IMR-90 (cell line): Measurements from ENCODE around the gene RPL12. TPM values are rescaled to one million over a fixed set of nuclear protein-coding genes. Genes with fewer than 3 reads are reported as not detected.

ENCODE experiments used
- ATAC-seq: fragments of 200-7000 bp; cut with Tn5 transposase; 2 replicates; pipeline ENCODE4 v1.9.1; 2020; ENCODE audit warnings: low read depth, mild to moderate bottlenecking, moderate library complexity
- BruUV-seq: library from RNA; stranded (reverse); fragments of 400-500 nt; replicated peaks from 2 replicates; lab custom pipeline; 2021; lab: Mats Ljungman, UMichigan
- CTCF ChIA-PET: fragments of 300-600 bp; formaldehyde crosslinking; extraction: SDS; loops from one replicate; lab custom pipeline; 2021; ENCODE audit warnings: antibody characterized with exemption; lab: Yijun Ruan, JAX
- POLR2A ChIA-PET: fragments of 300-600 bp; sonication (Branson Sonifier 250); formaldehyde crosslinking; loops from one replicate; lab custom pipeline; 2022; ENCODE audit warnings: antibody characterized with exemption; ENCODE audit not compliant: unreplicated experiment; lab: Charles Lee
- DNase-seq: peaks from one replicate; pipeline ENCODE4 v3.0.0; 2013
- H2AFZ ChIP-seq: replicated peaks from 2 replicates; pipeline ENCODE3; 2013; ENCODE audit warnings: low read length, mild to moderate bottlenecking; ENCODE audit not compliant: poor library complexity
- H2AK5ac ChIP-seq: 2 replicates; pipeline ENCODE4 v1.6.1; 2013; ENCODE audit warnings: low read depth, low read length, inconsistent platforms
- H2AK9ac ChIP-seq: replicated peaks from 2 replicates; pipeline ENCODE3; 2013; ENCODE audit warnings: mild to moderate bottlenecking, low read depth, low read length, moderate library complexity; ENCODE audit not compliant: poor library complexity
- H2BK120ac ChIP-seq: 2 replicates; pipeline ENCODE4 v1.6.1; 2013; ENCODE audit warnings: low read depth, low read length, inconsistent platforms
- H2BK15ac ChIP-seq: 3 replicates; pipeline ENCODE4 v1.6.1; 2013; ENCODE audit warnings: low read depth, low read length, inconsistent platforms
- H2BK20ac ChIP-seq: 2 replicates; pipeline ENCODE4 v1.6.1; 2013; ENCODE audit warnings: low read depth, mild to moderate bottlenecking, inconsistent platforms, low read length, moderate library complexity
- H2BK5ac ChIP-seq: 2 replicates; pipeline ENCODE4 v1.6.1; 2013; ENCODE audit warnings: mild to moderate bottlenecking, low read depth, low read length, inconsistent platforms; ENCODE audit not compliant: poor library complexity, severe bottlenecking
- H3K14ac ChIP-seq: replicated peaks from 2 replicates; pipeline ENCODE4 v1.6.1; 2013; ENCODE audit warnings: low read depth, low read length, inconsistent platforms
- H3K18ac ChIP-seq: 2 replicates; pipeline ENCODE4 v1.6.1; 2013; ENCODE audit warnings: low read depth, low read length, control low read depth
- H3K23ac ChIP-seq: 2 replicates; pipeline ENCODE4 v1.6.1; 2013; ENCODE audit warnings: low read depth, low read length, inconsistent platforms
- H3K27ac ChIP-seq: 2 replicates; pipeline ENCODE4 v1.5.1; 2013; ENCODE audit warnings: mild to moderate bottlenecking, control low read depth, low read length; ENCODE audit not compliant: insufficient read depth
- H3K27me3 ChIP-seq: 2 replicates; pipeline ENCODE4 v1.6.1; 2013; ENCODE audit warnings: low read length; ENCODE audit not compliant: control insufficient read depth, insufficient read depth
- H3K36me3 ChIP-seq: 2 replicates; pipeline ENCODE4 v1.6.1; 2013; ENCODE audit warnings: low read length, mixed read lengths; ENCODE audit not compliant: control insufficient read depth, insufficient read depth
- H3K4ac ChIP-seq: 2 replicates; pipeline ENCODE4 v1.6.1; 2013; ENCODE audit warnings: low read depth, low read length, inconsistent platforms
- H3K4me1 ChIP-seq: 2 replicates; pipeline ENCODE4 v1.6.1; 2013; ENCODE audit warnings: low read length, mixed read lengths; ENCODE audit not compliant: control insufficient read depth, insufficient read depth
- H3K4me2 ChIP-seq: 2 replicates; pipeline ENCODE4 v1.6.1; 2013; ENCODE audit warnings: low read depth, mild to moderate bottlenecking, control low read depth, low read length, moderate library complexity
- H3K4me3 ChIP-seq: 2 replicates; pipeline ENCODE4 v1.5.1; 2013; ENCODE audit warnings: low read depth, mild to moderate bottlenecking, control low read depth, low read length, moderate library complexity; ENCODE audit not compliant: insufficient read depth
- H3K56ac ChIP-seq: 2 replicates; pipeline ENCODE4 v1.6.1; 2013; ENCODE audit warnings: low read length, inconsistent platforms; ENCODE audit not compliant: insufficient read depth; ENCODE audit errors: extremely low read depth
- H3K79me1 ChIP-seq, 2 experiments: 2 replicates each; pipeline ENCODE4 v1.6.1; 2013; ENCODE audit warnings: low read length in 2 of 2, inconsistent platforms in 1 of 2, low read depth in 1 of 2
- H3K9ac ChIP-seq: 2 replicates; pipeline ENCODE4 v1.6.1; 2013; ENCODE audit warnings: low read depth, low read length, control low read depth
- H3K9me1 ChIP-seq: 2 replicates; pipeline ENCODE4 v1.6.1; 2013; ENCODE audit warnings: low read length, inconsistent platforms; ENCODE audit not compliant: insufficient read depth
- H3K9me3 ChIP-seq: 2 replicates; pipeline ENCODE4 v1.6.1; 2013; ENCODE audit warnings: low read length; ENCODE audit not compliant: control insufficient read depth, insufficient read depth
- H4K20me1 ChIP-seq: 2 replicates; pipeline ENCODE4 v1.6.1; 2013; ENCODE audit warnings: low read length, inconsistent platforms; ENCODE audit not compliant: insufficient read depth
- H4K5ac ChIP-seq: 2 replicates; pipeline ENCODE4 v1.6.1; 2013; ENCODE audit warnings: mild to moderate bottlenecking, low read depth, low read length, control low read depth
- H4K8ac ChIP-seq, 2 experiments: 2 replicates each; pipeline ENCODE4 v1.6.1; 2013; ENCODE audit warnings: low read depth in 2 of 2, low read length in 2 of 2, control low read depth in 1 of 2, inconsistent platforms in 1 of 2
- H4K91ac ChIP-seq: 2 replicates; pipeline ENCODE4 v1.6.1; 2013; ENCODE audit warnings: low read depth, low read length, inconsistent platforms; ENCODE audit not compliant: insufficient read depth
- CEBPB ChIP-seq: IDR thresholded peaks from 2 replicates; pipeline ENCODE4 v1.6.1; 2012; ENCODE audit warnings: low read depth, low read length, improper control_type of control experiment
- RAD21 ChIP-seq: IDR thresholded peaks from 2 replicates; pipeline ENCODE4 v1.6.1; 2012; ENCODE audit warnings: low read length, improper control_type of control experiment
- WGBS, 2 experiments: methylation state at CpG; one replicate each; pipeline versions ENCODE4 v1.1.5 to v1.1.7; 2013; ENCODE audit warnings: missing lambda C conversion rate in 2 of 2; ENCODE audit not compliant: insufficient read length in 1 of 2; ENCODE audit errors: extremely low coverage in 2 of 2; 5-methylcytosine and 5-hydroxymethylcytosine counted together
- dilution Hi-C: fragments of 300-500 bp; cut with HindIII; formaldehyde crosslinking; loops from one replicate; pipeline ENCODE4 v1.14.3; 2018; ENCODE audit warnings: low sequenced_read_pairs; ENCODE audit not compliant: unreplicated experiment
- in situ Hi-C: fragments of 300-500 bp; cut with MboI; formaldehyde crosslinking; loops from 3 replicates; pipeline ENCODE4 v1.14.3; 2019; ENCODE audit warnings: low sequenced_read_pairs, inconsistent platforms, mixed read lengths
- intact Hi-C: fragments of 100-400 bp; cut with micrococcal nuclease; formaldehyde crosslinking; loops from 2 replicates; pipeline ENCODE4 v1.10.0; 2022
- polyA plus RNA-seq, 3 experiments: library from polyadenylated mRNA; depleted of rRNA; stranded (reverse); fragments of >200 nt; gene quantifications; 2 replicates each; pipeline ENCODE4 v1.2.3, GENCODE V29; 2012; ENCODE audit warnings: low replicate concordance in 1 of 3
- total RNA-seq: library from RNA; depleted of rRNA; stranded (reverse); fragments of >200 nt; gene quantifications from 2 replicates; pipeline ENCODE4 v1.2.3, GENCODE V29; 2012

Gene RPL12
- total and polyA plus RNA-seq, 2 of the 4 experiments (the other 2 are of a cell fraction): 1,864 to 2,379 TPM

DNA sequence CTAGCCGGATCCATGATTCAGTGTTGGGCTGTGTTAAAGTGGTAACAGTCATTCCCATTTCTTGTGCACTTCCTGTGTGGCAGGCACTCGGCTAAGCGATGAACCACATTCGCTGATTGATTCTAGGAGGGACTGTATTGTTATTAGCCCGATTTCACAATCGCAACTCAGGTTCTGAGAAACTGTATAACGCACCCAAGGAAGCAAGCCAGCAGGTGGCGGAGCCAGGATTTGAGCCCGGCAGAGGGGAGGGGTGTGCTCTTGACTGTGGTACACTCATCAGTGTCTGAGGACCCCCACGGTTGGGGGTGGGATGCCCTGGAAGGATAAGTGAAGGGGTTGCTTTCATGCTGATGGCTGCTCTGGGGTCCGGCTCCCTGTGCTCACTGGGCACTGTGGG lies 34.8 kb upstream of the RPL12 start:
- BruUV-seq: no TSS peak
- CTCF ChIA-PET: interaction anchor here (0.7 kb wide), 1 partner anchor 101 kb away, joined by 3 read pairs; no protein-coding TSS in a partner anchor
- no peak for ATAC-seq

More for the DNA sequence above, 34.8 kb upstream of the RPL12 start:
- TF ChIP-seq RAD21 (no peak), CEBPB (peak; percentile 48; the same call in 1 of the 2 replicates)
- intact Hi-C loops: no loop called here
- H4K5ac ChIP-seq: no peak overlapping the region
- H3K14ac ChIP-seq: no peak overlapping the region
- POLR2A ChIA-PET: no interaction called here
- in situ Hi-C loops: no loop called here
- no peak overlapping the region for H3K4me2 ChIP-seq
- peaks cover 27% of the 10 kb centered on the region for H3K36me3 ChIP-seq
- no peak overlapping the region for H2BK15ac ChIP-seq
- no peak overlapping the region for H3K9ac ChIP-seq
- no peak overlapping the region for H3K27ac ChIP-seq
- no peaks in the 10 kb centered on the region for H4K20me1 ChIP-seq
- peak overlapping the region; percentile 70 for H2AK9ac ChIP-seq
- no peak overlapping the region for H2BK120ac ChIP-seq
- H2AK5ac ChIP-seq: no peak overlapping the region
- no peak overlapping the region for H3K4me3 ChIP-seq
- peaks cover 0 to 12% of the 10 kb centered on the region in 2 experiments; a peak in 1 of 4 replicates for H3K79me1 ChIP-seq
- no peak overlapping the region for H3K18ac ChIP-seq
- dilution Hi-C loops: no loop called here
- H3K9me1 ChIP-seq: peaks cover 3% of the 10 kb centered on the region; the same call in 1 of the 2 replicates
- H2BK5ac ChIP-seq: no peak overlapping the region
- 91% methylated on average over 9 of the region's 11 CpGs; no CpG with 5 or more reads in 1 of the 2 experiments for WGBS, 2 experiments
- DNase-seq: no peak
- H3K4me1 ChIP-seq: peaks cover 5% of the 10 kb centered on the region; the same call in 1 of the 2 replicates
- no peak overlapping the region for H2AFZ ChIP-seq
- H3K27me3 ChIP-seq: no peaks in the 10 kb centered on the region
- H4K91ac ChIP-seq: no peak overlapping the region
- no peak overlapping the region for H4K8ac ChIP-seq
- no peaks in the 10 kb centered on the region for H3K9me3 ChIP-seq
- H3K23ac ChIP-seq: no peak overlapping the region
- H3K4ac ChIP-seq: no peak overlapping the region
- H2BK20ac ChIP-seq: no peak overlapping the region
- no peak overlapping the region for H3K56ac ChIP-seq
